HCT116 (cell line): ENCODE results near the gene OTOG. TPM values are rescaled to one million over a fixed set of nuclear protein-coding genes. Genes with fewer than 3 reads are reported as not detected.

Experiments used
- ATAC-seq: fragments of 200-7000 bp; cut with Tn5 transposase; 2 replicates; pipeline ENCODE4 v1.9.1; 2020; ENCODE audit warnings: mild to moderate bottlenecking, moderate library complexity
- BruUV-seq: library from RNA; stranded (reverse); fragments of 400-500 nt; replicated peaks from 2 replicates; lab custom pipeline; 2021; lab: Mats Ljungman, UMichigan
- CTCF ChIA-PET: fragments of 300-600 bp; sonication (Branson Sonifier 250); formaldehyde crosslinking; loops from one replicate; lab custom pipeline; 2021; ENCODE audit warnings: antibody characterized with exemption; lab: Charles Lee
- POLR2A ChIA-PET: fragments of 300-600, 350-600 bp; sonication (Branson Sonifier 250); formaldehyde crosslinking; loops from one replicate; lab custom pipeline; 2021; ENCODE audit warnings: antibody characterized with exemption; lab: Charles Lee
- RAD21 ChIA-PET, 2 experiments: fragments of 300-600 bp; sonication (Branson Sonifier 250); formaldehyde crosslinking; loops; one replicate each; lab custom pipeline; 2023; ENCODE audit warnings: low total read pairs in 2 of 2; ENCODE audit not compliant: uncharacterized antibody in 2 of 2, unreplicated experiment in 2 of 2, low non-redundant PET in 1 of 2; lab: Charles Lee
- DNase-seq: peaks from one replicate; pipeline ENCODE4 v3.0.0-alpha.2; 2010; ENCODE audit warnings: low read depth, low spot score
- H2AFZ ChIP-seq: fragments of 200-600 bp; shearing (Covaris generic), sonication (generic); 2 replicates; pipeline ENCODE4 v1.6.1; 2017; ENCODE audit warnings: low read depth, mixed run types, mixed read lengths, antibody characterized with exemption, low read length; ENCODE audit not compliant: poor library complexity, severe bottlenecking
- H3K27ac ChIP-seq: 2 replicates; pipeline ENCODE4 v1.5.1; 2012; ENCODE audit warnings: low read depth, low read length
- H3K27me3 ChIP-seq: fragments of 200-600 bp; sonication (generic); 2 replicates; pipeline ENCODE4 v1.6.1; 2016; ENCODE audit warnings: mixed run types, low read length, mixed read lengths; ENCODE audit not compliant: insufficient read depth
- H3K36me3 ChIP-seq, 2 experiments: fragments of 200-500 bp in 1 of 2; fragments of 200-600 bp in 1 of 2; sonication (Bioruptor generic) in 1 of 2; sonication (generic) in 1 of 2; 2 replicates each; pipeline versions ENCODE4 v1.5.1 to v1.6.1; 2014 to 2016; ENCODE audit warnings: low read length in 2 of 2, inconsistent platforms in 1 of 2, mixed read lengths in 1 of 2, mixed run types in 1 of 2; ENCODE audit not compliant: insufficient read depth in 2 of 2, control insufficient read depth in 1 of 2
- H3K4me1 ChIP-seq, 2 experiments: fragments of 200-600 bp in 1 of 2; sonication (generic) in 1 of 2; 2 replicates each; pipeline versions ENCODE4 v1.5.1 to v1.6.1; 2012 to 2017; ENCODE audit warnings: low read length in 2 of 2, inconsistent platforms in 1 of 2, mild to moderate bottlenecking in 1 of 2, mixed read lengths in 1 of 2, mixed run types in 1 of 2, moderate library complexity in 1 of 2; ENCODE audit not compliant: insufficient read depth in 2 of 2, control insufficient read depth in 1 of 2
- H3K4me2 ChIP-seq: fragments of 200-600 bp; sonication (generic); 2 replicates; pipeline ENCODE4 v1.6.1; 2017; ENCODE audit warnings: mixed run types, low read length, mixed read lengths
- H3K4me3 ChIP-seq, 2 experiments: fragments of 200-600 bp in 1 of 2; sonication (generic) in 1 of 2; replicated peaks in 1 of 2; 2 replicates each; pipeline ENCODE4 v1.5.1; 2011 to 2016; ENCODE audit warnings: low read length in 2 of 2, control low read depth in 1 of 2, low read depth in 1 of 2, mild to moderate bottlenecking in 1 of 2, mixed read lengths in 1 of 2, mixed run types in 1 of 2
- H3K79me2 ChIP-seq: fragments of 200-600 bp; sonication (generic); 2 replicates; pipeline ENCODE4 v1.6.1; 2017; ENCODE audit warnings: mild to moderate bottlenecking, mixed run types, low read length, moderate library complexity, mixed read lengths; ENCODE audit not compliant: insufficient read depth
- H3K9ac ChIP-seq: fragments of 200-600 bp; sonication (generic); 2 replicates; pipeline ENCODE4 v1.6.1; 2016; ENCODE audit warnings: low read length, mixed read lengths
- H3K9me2 ChIP-seq: fragments of 200-600 bp; sonication (generic), shearing (Covaris generic); 2 replicates; pipeline ENCODE4 v1.6.1; 2017; ENCODE audit warnings: mixed run types, mild to moderate bottlenecking, moderate library complexity; ENCODE audit not compliant: insufficient read depth
- H3K9me3 ChIP-seq, 2 experiments: fragments of 200-500 bp in 1 of 2; fragments of 200-600 bp in 1 of 2; sonication (Bioruptor generic) in 1 of 2; sonication (generic) in 1 of 2; 2 replicates each; pipeline ENCODE4 v1.6.1; 2014 to 2017; ENCODE audit warnings: low read length in 2 of 2, mixed read lengths in 2 of 2, inconsistent platforms in 1 of 2, low read depth in 1 of 2, mild to moderate bottlenecking in 1 of 2, mixed run types in 1 of 2, moderate library complexity in 1 of 2; ENCODE audit not compliant: control insufficient read depth in 1 of 2, insufficient read depth in 1 of 2
- H4K20me1 ChIP-seq: fragments of 200-600 bp; sonication (generic), shearing (Covaris generic); 2 replicates; pipeline ENCODE4 v1.6.1; 2017; ENCODE audit warnings: mixed run types, mild to moderate bottlenecking, moderate library complexity; ENCODE audit not compliant: insufficient read depth
- CEBPB ChIP-seq: IDR thresholded peaks from 2 replicates; pipeline ENCODE4 v1.6.1; 2012; ENCODE audit warnings: low read depth
- JUND ChIP-seq: IDR thresholded peaks from 2 replicates; pipeline ENCODE4 v1.6.1; 2012
- intact Hi-C: fragments of 100-400 bp; cut with micrococcal nuclease; formaldehyde crosslinking; loops from 2 replicates; pipeline ENCODE4 v1.10.0; 2022
- total RNA-seq: library from RNA; stranded (reverse); gene quantifications from one replicate; pipeline ENCODE4 v1.2.1, GENCODE V29; 2021; ENCODE audit not compliant: unreplicated experiment

The OTOG gene
- total RNA-seq, 1 experiment from 2014 or later, result 0.07 TPM

- no peak overlapping the region for H3K9ac ChIP-seq
- ChIA-PET RAD21 (no interaction called here), CTCF (no interaction called here), POLR2A (no interaction called here)
- peaks cover 0 to 6% of the 10 kb centered on the region in 2 experiments; a peak in 1 of 4 replicates for H3K4me1 ChIP-seq
- H3K9me2 ChIP-seq, result no peaks in the 10 kb centered on the region
- no TSS peak for BruUV-seq
- intact Hi-C loops, result no loop called here
- TF ChIP-seq CEBPB, result no peak
- TF ChIP-seq JUND, result no peak
- H3K36me3 ChIP-seq, result no peaks in the 10 kb centered on the region
- no peak overlapping the region for H3K4me3 ChIP-seq
- ATAC-seq, result no peak
- no peak overlapping the region for H3K4me2 ChIP-seq
- H3K9me3 ChIP-seq, result no peaks in the 10 kb centered on the region
- no peak for DNase-seq
- no peak overlapping the region for H3K27ac ChIP-seq
- no peaks in the 10 kb centered on the region for H3K27me3 ChIP-seq
- H3K79me2 ChIP-seq, result no peaks in the 10 kb centered on the region
- H2AFZ ChIP-seq, result no peak overlapping the region
- H4K20me1 ChIP-seq, result no peaks in the 10 kb centered on the region
Measured at GRCh38 chr11:17696741-17697140, 149.7 kb downstream of the OTOG start.

Other genes with a start within 250 kb of the OTOG start
- gene NCR3LG1, start 195.5 kb upstream of the OTOG start, total RNA-seq, result 1.5 TPM
- gene KCNJ11, start 158.6 kb upstream of the OTOG start, total RNA-seq, result 7.5 TPM
- gene ABCC8, start 70.4 kb upstream of the OTOG start, total RNA-seq, result 0.39 TPM
- gene USH1C, start 2.8 kb upstream of the OTOG start, total RNA-seq, result 13.4 TPM
- not detected for gene MYOD1, start 172.3 kb downstream of the OTOG start, total RNA-seq
- gene KCNC1, start 187.5 kb downstream of the OTOG start, total RNA-seq, result 0.12 TPM